Fibroblast of the aortic adventitia (primary cell): ENCODE results near the gene INSC. TPM values are rescaled to one million over a fixed set of nuclear protein-coding genes. Genes with fewer than 3 reads are reported as not detected.

Source experiments
- DNase-seq: peaks from one replicate; pipeline ENCODE4 v3.0.0-alpha.2; 2010; ENCODE audit warnings: low read depth
- H3K4me3 ChIP-seq: 2 replicates; pipeline ENCODE4 v1.5.1; 2011; ENCODE audit warnings: low read depth, mild to moderate bottlenecking, control low read depth, low read length, moderate library complexity
- CTCF ChIP-seq: IDR thresholded peaks from 2 replicates; pipeline ENCODE4 v1.5.1; 2011; ENCODE audit warnings: mild to moderate bottlenecking, low read length, control low read depth, inconsistent platforms; ENCODE audit not compliant: insufficient read depth
- total RNA-seq: library from RNA; depleted of rRNA; stranded (reverse); fragments of >200 nt; gene quantifications from 2 replicates; pipeline ENCODE4 v1.2.3, GENCODE V29; 2012; ENCODE audit warnings: low replicate concordance

The INSC gene
- total RNA-seq, 1 donor: 0.81 TPM

- TF ChIP-seq CTCF: no peak
- DNase-seq: no peak
- H3K4me3 ChIP-seq: no peak overlapping the region
Observed at GRCh38 chr11:15222777-15223176, 108.1 kb downstream of the INSC start.

- H3K4me3 ChIP-seq: no peak overlapping the region
- no peak for TF ChIP-seq CTCF
- peak; percentile 45 for DNase-seq
Observed at GRCh38 chr11:15223318-15223717, 108.6 kb downstream of the INSC start.

GRCh38 chr11:15224466-15224865 is 109.7 kb downstream of the INSC start:
- TF ChIP-seq CTCF: no peak
- no peak for DNase-seq
- no peak overlapping the region for H3K4me3 ChIP-seq

GRCh38 chr11:15227011-15227410 is 112.3 kb downstream of the INSC start:
- DNase-seq: no peak
- TF ChIP-seq CTCF: no peak
- no peak overlapping the region for H3K4me3 ChIP-seq

GRCh38 chr11:15228331-15228849 is 113.7 kb downstream of the INSC start:
- TF ChIP-seq CTCF: no peak
- no peak for DNase-seq

GRCh38 chr11:15229069-15229468 is 114.3 kb downstream of the INSC start:
- TF ChIP-seq CTCF: no peak
- H3K4me3 ChIP-seq: no peak overlapping the region
- no peak for DNase-seq

More at GRCh38 chr11:15228331-15228849, 113.7 kb downstream of the INSC start:
- no peak overlapping the region for H3K4me3 ChIP-seq

- TF ChIP-seq CTCF: no peak
- no peak overlapping the region for H3K4me3 ChIP-seq
- no peak for DNase-seq
Observed at GRCh38 chr11:15232496-15232895, 117.8 kb downstream of the INSC start.
